H1 (cell line): Measurements from ENCODE around the gene GCK. TPM values are rescaled to one million over a fixed set of nuclear protein-coding genes. Genes with fewer than 3 reads are reported as not detected.
A peak's percentile ranks its signal among the peaks of the same experiment; 100 is the strongest.

Experiments used
- CTCF ChIA-PET: fragments of 300-600 bp; sonication (Branson Sonifier 250); formaldehyde crosslinking; loops from one replicate; lab custom pipeline; 2021; ENCODE audit not compliant: partially characterized antibody; lab: Charles Lee
- POLR2A ChIA-PET: fragments of 300-600 bp; sonication (Branson Sonifier 250); formaldehyde crosslinking; loops from one replicate; lab custom pipeline; 2021; ENCODE audit warnings: inconsistent platforms; ENCODE audit not compliant: partially characterized antibody; lab: Charles Lee
- DNase-seq, 2 experiments: peaks; one replicate each; pipeline versions ENCODE4 v3.0.0 to v3.0.0-alpha.2; 2010 to 2022; ENCODE audit warnings: low spot score in 2 of 2, low read depth in 1 of 2, mixed read lengths in 1 of 2
- FAIRE-seq: peaks from 2 replicates; lab custom pipeline; 2011; peaks lifted over from hg19 to GRCh38; lab: Jason Lieb, UNC
- H2AFZ ChIP-seq: 2 replicates; pipeline ENCODE4 v1.8.1; 2012; ENCODE audit warnings: low read length, inconsistent platforms
- H2AK5ac ChIP-seq: 2 replicates; pipeline ENCODE4 v1.6.1; 2013; ENCODE audit warnings: low read depth, low read length
- H2BK120ac ChIP-seq: replicated peaks from 2 replicates; pipeline ENCODE3; 2013; ENCODE audit warnings: low read depth, low read length, inconsistent platforms
- H2BK12ac ChIP-seq: 2 replicates; pipeline ENCODE4 v1.6.1; 2013; ENCODE audit warnings: low read depth, low read length
- H2BK15ac ChIP-seq: 2 replicates; pipeline ENCODE4 v1.6.1; 2013; ENCODE audit warnings: low read length
- H2BK20ac ChIP-seq: 2 replicates; pipeline ENCODE4 v1.6.1; 2013; ENCODE audit warnings: low read length
- H2BK5ac ChIP-seq: 2 replicates; pipeline ENCODE4 v1.6.1; 2013; ENCODE audit warnings: low read depth, low read length
- H3K14ac ChIP-seq: 2 replicates; pipeline ENCODE4 v1.6.1; 2013; ENCODE audit warnings: inconsistent platforms; ENCODE audit not compliant: insufficient read length
- H3K18ac ChIP-seq: 2 replicates; pipeline ENCODE4 v1.6.1; 2013; ENCODE audit warnings: low read length; ENCODE audit errors: extremely low read depth
- H3K23ac ChIP-seq: 2 replicates; pipeline ENCODE4 v1.6.1; 2013; ENCODE audit warnings: inconsistent platforms; ENCODE audit not compliant: insufficient read length
- H3K23me2 ChIP-seq: 2 replicates; pipeline ENCODE4 v1.6.1; 2013; ENCODE audit warnings: low read depth, low read length
- H3K27ac ChIP-seq: 2 replicates; pipeline ENCODE4 v1.6.1; 2011; ENCODE audit warnings: low read depth, low read length, inconsistent platforms
- H3K27me3 ChIP-seq, 4 experiments: replicated peaks in 1 of 4; 1 replicate in 1 of 4; 2 replicates in 3 of 4; pipeline versions ENCODE4 v1.6.1 to v1.8.1; 2011 to 2013; ENCODE audit warnings: low read length in 3 of 4, mild to moderate bottlenecking in 3 of 4, inconsistent platforms in 2 of 4, mixed read lengths in 2 of 4, moderate library complexity in 1 of 4; ENCODE audit not compliant: control insufficient read depth in 3 of 4, insufficient read depth in 3 of 4; ENCODE audit errors: extremely low read depth in 1 of 4
- H3K36me3 ChIP-seq, 4 experiments: 2 replicates each; pipeline versions ENCODE4 v1.6.1 to v1.8.1; 2011 to 2013; ENCODE audit warnings: mild to moderate bottlenecking in 4 of 4, low read length in 3 of 4, moderate library complexity in 2 of 4, control low read depth in 1 of 4, inconsistent platforms in 1 of 4; ENCODE audit not compliant: insufficient read depth in 4 of 4, control insufficient read depth in 2 of 4
- H3K4ac ChIP-seq: replicated peaks from 2 replicates; pipeline ENCODE3; 2013; ENCODE audit warnings: low read length, low read depth, mixed read lengths, inconsistent platforms; ENCODE audit not compliant: insufficient read length
- H3K4me1 ChIP-seq, 4 experiments: replicated peaks in 1 of 4; 1 replicate in 1 of 4; 2 replicates in 3 of 4; pipeline versions ENCODE4 v1.6.1 to v1.8.1; 2011 to 2013; ENCODE audit warnings: low read length in 3 of 4, inconsistent platforms in 2 of 4, mixed read lengths in 1 of 4; ENCODE audit not compliant: insufficient read depth in 4 of 4, control insufficient read depth in 3 of 4
- H3K4me2 ChIP-seq, 2 experiments: 2 replicates each; pipeline versions ENCODE4 v1.6.1 to v1.8.1; 2011 to 2013; ENCODE audit warnings: low read depth in 2 of 2, low read length in 2 of 2, control low read depth in 1 of 2, inconsistent platforms in 1 of 2, mild to moderate bottlenecking in 1 of 2; ENCODE audit not compliant: insufficient read depth in 1 of 2
- H3K4me3 ChIP-seq, 4 experiments: fragments of 200-600, 300-600 bp in 1 of 4; sonication (generic), shearing (Covaris generic), sonication (Bioruptor Twin) in 1 of 4; 2 replicates each; pipeline versions ENCODE4 v1.5.1 to v1.8.1; 2011 to 2016; ENCODE audit warnings: low read length in 4 of 4, low read depth in 3 of 4, control low read depth in 2 of 4, inconsistent platforms in 2 of 4, mild to moderate bottlenecking in 2 of 4, mixed read lengths in 1 of 4, moderate library complexity in 1 of 4; ENCODE audit not compliant: insufficient read depth in 2 of 4; ENCODE audit errors: extremely low read depth in 1 of 4
- H3K56ac ChIP-seq: replicated peaks from 2 replicates; pipeline ENCODE3; 2013; ENCODE audit warnings: low read depth, mild to moderate bottlenecking, mixed read lengths, low read length, inconsistent platforms; ENCODE audit not compliant: insufficient read length
- H3K79me1 ChIP-seq: 2 replicates; pipeline ENCODE4 v1.6.1; 2013; ENCODE audit warnings: low read depth, low read length, control low read depth
- H3K79me2 ChIP-seq, 2 experiments: 2 replicates each; pipeline versions ENCODE4 v1.6.1 to v1.8.1; 2012 to 2013; ENCODE audit warnings: low read length in 2 of 2, mild to moderate bottlenecking in 2 of 2, inconsistent platforms in 1 of 2; ENCODE audit not compliant: insufficient read depth in 2 of 2, control insufficient read depth in 1 of 2
- H3K9ac ChIP-seq, 4 experiments: replicated peaks in 1 of 4; 1 replicate in 1 of 4; 2 replicates in 3 of 4; pipeline versions ENCODE4 v1.6.1 to v1.8.1; 2011 to 2013; ENCODE audit warnings: low read depth in 3 of 4, low read length in 3 of 4, control low read depth in 2 of 4, mild to moderate bottlenecking in 2 of 4, moderate library complexity in 2 of 4, inconsistent platforms in 1 of 4; ENCODE audit errors: extremely low read depth in 1 of 4
- H3K9me3 ChIP-seq, 2 experiments: 2 replicates each; pipeline versions ENCODE4 v1.6.1 to v1.8.1; 2012 to 2013; ENCODE audit warnings: mild to moderate bottlenecking in 2 of 2, moderate library complexity in 2 of 2, control low read depth in 1 of 2, inconsistent platforms in 1 of 2, low read depth in 1 of 2, low read length in 1 of 2, mixed read lengths in 1 of 2; ENCODE audit not compliant: insufficient read depth in 2 of 2
- H4K20me1 ChIP-seq, 2 experiments: replicated peaks in 1 of 2; 2 replicates each; pipeline versions ENCODE3 to v1.8.1; 2011 to 2013; ENCODE audit warnings: inconsistent platforms in 2 of 2, low read length in 2 of 2, mild to moderate bottlenecking in 1 of 2; ENCODE audit not compliant: insufficient read depth in 2 of 2, control insufficient read depth in 1 of 2
- H4K5ac ChIP-seq: 2 replicates; pipeline ENCODE4 v1.6.1; 2013; ENCODE audit warnings: low read length, low read depth, mixed read lengths, inconsistent platforms; ENCODE audit not compliant: insufficient read length
- H4K8ac ChIP-seq: 2 replicates; pipeline ENCODE4 v1.8.0; 2013; ENCODE audit warnings: mild to moderate bottlenecking, moderate library complexity, low read length, inconsistent platforms; ENCODE audit not compliant: insufficient read depth; ENCODE audit errors: extremely low read depth
- H4K91ac ChIP-seq: replicated peaks from 2 replicates; pipeline ENCODE3; 2013; ENCODE audit warnings: low read length, mixed read lengths, inconsistent platforms; ENCODE audit not compliant: insufficient read length
- PHF8 ChIP-seq: fragments of 200-600 bp; sonication (generic); conservative IDR thresholded peaks from 2 replicates; pipeline ENCODE4 v1.7.1; 2012; ENCODE audit warnings: low read depth, mild to moderate bottlenecking, inconsistent platforms, low read length, moderate library complexity
- TBP ChIP-seq: IDR thresholded peaks from 2 replicates; pipeline ENCODE4 v1.6.1; 2011; ENCODE audit warnings: low read depth, low read length, improper control_type of control experiment
- TCF12 ChIP-seq: IDR thresholded peaks from 2 replicates; pipeline ENCODE4 v1.6.1; 2011; ENCODE audit warnings: low read depth, mild to moderate bottlenecking, low read length
- WGBS, 2 experiments: shearing (Covaris generic) in 1 of 2; methylation state at CpG; one replicate each; pipeline versions ENCODE4 v1.1.6 to v1.1.7; 2013 to 2015; ENCODE audit warnings: low lambda C conversion rate in 2 of 2, mixed read lengths in 2 of 2, inconsistent platforms in 1 of 2, low coverage in 1 of 2, missing lambda C conversion rate in 1 of 2; ENCODE audit not compliant: insufficient replicate concordance in 2 of 2, insufficient coverage in 1 of 2, insufficient read length in 1 of 2; ENCODE audit errors: extremely low coverage in 1 of 2, missing lambda C conversion rate in 1 of 2; 5-methylcytosine and 5-hydroxymethylcytosine counted together
- polyA plus RNA-seq, 7 experiments: library from polyadenylated mRNA; depleted of rRNA in 3 of 7; stranded (reverse) in 5 of 7; unstranded in 2 of 7; fragments of >200 nt in 5 of 7; fragments of 200-250 nt in 2 of 7; gene quantifications; 1 replicate in 5 of 7; 2 replicates in 1 of 7; 4 replicates in 1 of 7; pipeline versions ENCODE4 v1.2.1 to v1.2.3, GENCODE V29; 2011 to 2013; ENCODE audit warnings: missing spikeins in 2 of 7, mixed read lengths in 2 of 7
- total RNA-seq: library from RNA; stranded (reverse); fragmentation: NEBNext Ultra II Directional; extraction: Animal tissue kit (Norgen Biotek cat#: 25700); gene quantifications from 2 replicates; pipeline ENCODE4 v1.2.1, GENCODE V29; 2021

The GCK gene
- total and polyA plus RNA-seq, 2 of the 8 experiments (the other 6 are each of a cell fraction or from before 2014, with no cell fraction given), result 2.4 to 4.9 TPM

DNA sequence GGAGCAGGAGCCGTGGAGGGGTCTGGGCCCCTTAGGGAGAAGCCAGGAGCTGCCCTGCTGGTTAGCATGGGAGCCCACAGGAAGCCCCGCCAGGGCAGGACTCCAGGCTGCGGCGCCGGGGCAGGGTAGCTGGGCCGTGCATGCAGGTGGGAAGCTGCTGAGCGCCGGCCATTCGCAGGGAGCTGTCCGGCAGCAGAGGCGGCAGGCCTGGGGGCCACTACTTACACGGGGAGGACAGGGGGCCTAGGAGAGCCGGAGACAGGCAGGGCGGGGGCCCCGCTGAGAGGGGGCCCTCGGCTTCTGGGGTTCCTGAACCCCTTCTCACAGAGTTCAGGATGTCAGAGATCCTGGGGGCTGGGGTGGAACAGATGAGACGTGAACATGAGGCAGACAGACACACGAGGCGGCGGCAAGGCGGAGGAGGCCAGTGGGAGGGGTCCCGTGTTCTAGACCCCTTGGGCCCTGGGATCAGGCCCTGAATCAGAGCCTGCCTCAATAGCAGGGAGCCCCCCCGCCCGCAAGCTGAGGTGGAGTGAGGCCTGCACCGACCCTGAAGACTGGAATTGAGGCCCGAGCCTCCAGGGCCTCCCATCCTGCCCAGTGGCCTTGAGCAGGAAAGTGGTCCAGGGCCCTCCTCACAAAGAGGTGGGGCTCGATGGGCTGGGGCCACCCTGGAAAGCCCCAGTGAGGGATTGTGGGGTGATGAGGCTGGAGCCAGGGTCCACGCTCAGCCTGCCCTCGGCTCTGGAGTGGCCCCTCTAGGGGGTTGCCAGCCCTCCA, 39.5 kb upstream of the GCK start:
- Histone ChIP-seq H4K8ac (peak overlapping the region; percentile 85; the same call in 1 of the 2 replicates), H3K4me2 (no peak overlapping the region), H2AK5ac (no peak overlapping the region), H3K9me3 (no peaks in the 10 kb centered on the region), H3K4me3 (no peak overlapping the region), H3K18ac (no peak overlapping the region), H2BK5ac (no peak overlapping the region), H2AFZ (no peak overlapping the region), H3K79me2 (no peaks in the 10 kb centered on the region), H3K56ac (no peak overlapping the region), H3K27me3 (no peaks in the 10 kb centered on the region), H2BK120ac (no peak overlapping the region), H4K5ac (no peak overlapping the region), H4K20me1 (no peaks in the 10 kb centered on the region), H3K23me2 (no peaks in the 10 kb centered on the region; the same call in 1 of the 2 replicates), H3K36me3 (no peaks in the 10 kb centered on the region), H3K4ac (no peak overlapping the region), H2BK12ac (no peak overlapping the region), H4K91ac (no peak overlapping the region), H3K4me1 (peaks cover 0 to 9% (median 0%) of the 10 kb centered on the region in 4 experiments; a peak in 2 of 7 replicates), H3K27ac (no peak overlapping the region), H3K14ac (no peak overlapping the region), H3K23ac (no peak overlapping the region), H3K79me1 (no peaks in the 10 kb centered on the region), H3K9ac (no peak overlapping the region), H2BK15ac (no peak overlapping the region), H2BK20ac (no peak overlapping the region)
- TF ChIP-seq TCF12 (no peak), PHF8 (no peak), TBP (no peak)
- DNase-seq (no peak), FAIRE-seq (no peak)
- ChIA-PET CTCF (interaction anchor here (0.6 to 1.8 kb wide), 6 partner anchors 8 to 119 kb away, joined by 3 to 8 read pairs (median 4); no protein-coding TSS in a partner anchor), POLR2A (no interaction called here)
- 90% methylated on average over 24 of the region's 29 CpGs; no CpG with 5 or more reads in 1 of the 2 experiments for WGBS, 2 experiments
